HepG2 (cell line): ENCODE data around the gene STK32C. TPM values are rescaled to one million over a fixed set of nuclear protein-coding genes. Genes with fewer than 3 reads are reported as not detected.
A peak's percentile ranks its signal among the peaks of the same experiment; 100 is the strongest.

ENCODE experiments used
- ATAC-seq: fragments of 200-7000 bp; cut with Tn5 transposase; 3 replicates; pipeline ENCODE4 v1.9.1; 2020; ENCODE audit warnings: mild to moderate bottlenecking, moderate library complexity
- BruUV-seq: library from RNA; stranded (reverse); fragments of 400-500 nt; replicated peaks from 2 replicates; lab custom pipeline; 2021; lab: Mats Ljungman, UMichigan
- CTCF ChIA-PET: fragments of 300-600 bp; formaldehyde crosslinking; extraction: SDS; loops from one replicate; lab custom pipeline; 2021; ENCODE audit warnings: low total read pairs, inconsistent platforms, low intra/inter-chr PET ratio; lab: Yijun Ruan, JAX
- POLR2A ChIA-PET: fragments of 350-600 bp; sonication (Branson Sonifier 250); formaldehyde crosslinking; loops from one replicate; lab custom pipeline; 2020; ENCODE audit warnings: antibody characterized with exemption, inconsistent platforms; lab: Yijun Ruan, JAX
- DNase-seq: peaks from one replicate; pipeline ENCODE4 v3.0.0-alpha.2; 2015; ENCODE audit warnings: low spot score
- FAIRE-seq: peaks from 3 replicates; lab custom pipeline; 2011; peaks lifted over from hg19 to GRCh38; lab: Jason Lieb, UNC
- H2AFZ ChIP-seq: one replicate; pipeline ENCODE4 v1.6.1; 2011; ENCODE audit warnings: low read length, inconsistent platforms
- H3K27ac ChIP-seq: fragments of 300-600 bp; 3 replicates; pipeline ENCODE4 v1.8.0; 2011; ENCODE audit warnings: mixed run types, mild to moderate bottlenecking, mixed read lengths, low read length, inconsistent platforms; ENCODE audit not compliant: insufficient read depth; ENCODE audit errors: extremely low read length
- H3K27me3 ChIP-seq, 2 experiments: fragments of 200-600 bp in 1 of 2; 2 replicates in 1 of 2; 3 replicates in 1 of 2; pipeline versions ENCODE4 v1.6.0 to v1.8.0; 2011; ENCODE audit warnings: low read length in 2 of 2, mild to moderate bottlenecking in 2 of 2, moderate library complexity in 2 of 2, inconsistent platforms in 1 of 2; ENCODE audit not compliant: insufficient read depth in 2 of 2, control insufficient read depth in 1 of 2
- H3K36me3 ChIP-seq, 2 experiments: fragments of 200-600 bp in 1 of 2; replicated peaks in 1 of 2; 2 replicates in 1 of 2; 3 replicates in 1 of 2; pipeline versions ENCODE4 v1.5.1 to v1.8.0; 2011; ENCODE audit warnings: low read length in 2 of 2, inconsistent platforms in 1 of 2; ENCODE audit not compliant: insufficient read depth in 2 of 2, control insufficient read depth in 1 of 2
- H3K4me1 ChIP-seq: 2 replicates; pipeline ENCODE4 v1.5.1; 2012; ENCODE audit warnings: low read length, inconsistent platforms; ENCODE audit not compliant: insufficient read depth
- H3K4me2 ChIP-seq: 2 replicates; pipeline ENCODE4 v1.6.0; 2011; ENCODE audit warnings: low read depth, low read length, inconsistent platforms
- H3K4me3 ChIP-seq, 3 experiments: fragments of 200-600 bp in 1 of 3; sonication (generic), shearing (Covaris generic) in 1 of 3; replicated peaks in 1 of 3; 2 replicates each; pipeline ENCODE4 v1.5.1; 2011 to 2016; ENCODE audit warnings: low read length in 3 of 3, inconsistent platforms in 2 of 3, low read depth in 2 of 3, mild to moderate bottlenecking in 2 of 3, control low read depth in 1 of 3, mixed read lengths in 1 of 3; ENCODE audit not compliant: insufficient read depth in 1 of 3
- H3K79me2 ChIP-seq: one replicate; pipeline ENCODE4 v1.6.1; 2011; ENCODE audit warnings: low read length, inconsistent platforms; ENCODE audit not compliant: insufficient read depth
- H3K9ac ChIP-seq: 2 replicates; pipeline ENCODE4 v1.6.0; 2011; ENCODE audit warnings: mild to moderate bottlenecking, low read depth, low read length, inconsistent platforms; ENCODE audit not compliant: insufficient read depth
- H3K9me3 ChIP-seq: 2 replicates; pipeline ENCODE4 v1.5.1; 2012; ENCODE audit warnings: mild to moderate bottlenecking, low read length
- H4K20me1 ChIP-seq: 2 replicates; pipeline ENCODE4 v1.6.0; 2011; ENCODE audit warnings: inconsistent platforms, mild to moderate bottlenecking, low read length, moderate library complexity; ENCODE audit not compliant: insufficient read depth
- IRF2 ChIP-seq: IDR thresholded peaks from 2 replicates; pipeline ENCODE4 v1.6.1; 2018; ENCODE audit warnings: missing genetic modification reagents, missing compliant biosample characterization
- LCORL ChIP-seq, 2 experiments: fragments of 450-650 bp in 1 of 2; sonication (generic) in 1 of 2; formaldehyde crosslinking in 1 of 2; IDR thresholded peaks; 2 replicates each; pipeline versions ENCODE4 v1.5.0 to v1.6.1; 2017 to 2020; ENCODE audit warnings: antibody characterized with exemption in 1 of 2, missing genetic modification reagents in 1 of 2
- NFIB ChIP-seq: sonication (generic); formaldehyde crosslinking; IDR thresholded peaks from 2 replicates; pipeline ENCODE4 v1.9.0; 2021; ENCODE audit warnings: missing genetic modification reagents, mild to moderate bottlenecking, borderline replicate concordance
- ZFYVE20 ChIP-seq: sonication (generic); formaldehyde crosslinking; IDR thresholded peaks from 2 replicates; pipeline ENCODE4 v1.8.0; 2023; ENCODE audit warnings: low read depth, mild to moderate bottlenecking, moderate library complexity, missing genetic modification reagents, borderline replicate concordance
- ZNF3 ChIP-seq: IDR thresholded peaks from 2 replicates; pipeline ENCODE4 v1.7.0; 2017; ENCODE audit warnings: inconsistent platforms
- ZNF720 ChIP-seq: sonication (generic); formaldehyde crosslinking; IDR thresholded peaks from 2 replicates; pipeline ENCODE4 v1.4.0; 2020; ENCODE audit warnings: missing genetic modification reagents
- WGBS: methylation state at CpG from one replicate; pipeline ENCODE4 v1.1.6; 2017; ENCODE audit warnings: low lambda C conversion rate; 5-methylcytosine and 5-hydroxymethylcytosine counted together
- in situ Hi-C: cut with HindIII; loops from 2 replicates; pipeline ENCODE4 v1.10.0; 2017; ENCODE audit warnings: low pct_unique_long_range_greater_than_20kb; ENCODE audit not compliant: extremely low pct_ligation_motif_present
- intact Hi-C: fragments of 100-400 bp; cut with micrococcal nuclease; formaldehyde crosslinking; loops from one replicate; pipeline ENCODE4 v1.10.0; 2022; ENCODE audit not compliant: unreplicated experiment
- polyA plus RNA-seq, 8 experiments: library from polyadenylated mRNA; depleted of rRNA in 3 of 8; stranded (reverse) in 7 of 8; unstranded in 1 of 8; fragments of >200 nt; fragmentation: Illumina TruSeq in 4 of 8; extraction: Trizol in 4 of 8; gene quantifications; 2 replicates each; pipeline versions ENCODE4 v1.2.1 to v1.2.3, GENCODE V29; 2011 to 2016; ENCODE audit warnings: low read depth in 4 of 8, missing spikeins in 1 of 8, mixed read lengths in 1 of 8; ENCODE audit not compliant: insufficient read depth in 1 of 8
- total RNA-seq, 5 experiments: library from RNA; depleted of rRNA; stranded (reverse); fragments of >200 nt; fragmentation: Illumina TruSeq; extraction: Trizol; gene quantifications; 2 replicates each; pipeline ENCODE4 v1.2.3, GENCODE V29; 2016; ENCODE audit warnings: low read depth in 1 of 5
- TF ChIP-seq, protein P1 (sequence below): sonication (generic); formaldehyde crosslinking; IDR thresholded peaks from 2 replicates; pipeline ENCODE4 v1.4.0; 2020; ENCODE audit warnings: missing genetic modification reagents, low read depth, mild to moderate bottlenecking, borderline replicate concordance
- TF ChIP-seq, protein P2 (sequence below): sonication (generic); formaldehyde crosslinking; IDR thresholded peaks from 2 replicates; pipeline ENCODE4 v1.5.0; 2020; ENCODE audit warnings: missing genetic modification reagents
- TF ChIP-seq, protein P3 (sequence below): sonication (generic); formaldehyde crosslinking; conservative IDR thresholded peaks from 2 replicates; pipeline ENCODE4 v1.4.0; 2020; ENCODE audit warnings: missing genetic modification reagents
- TF ChIP-seq, protein P4 (sequence below): sonication (generic); formaldehyde crosslinking; IDR thresholded peaks from 2 replicates; pipeline ENCODE4 v1.9.0; 2022; ENCODE audit warnings: low read depth, missing genetic modification reagents

The STK32C gene
- total and polyA plus RNA-seq, 2 of the 13 experiments (the other 11 are each of a cell fraction or from before 2014, with no cell fraction given) = 10.9 to 19.4 TPM

DNA sequence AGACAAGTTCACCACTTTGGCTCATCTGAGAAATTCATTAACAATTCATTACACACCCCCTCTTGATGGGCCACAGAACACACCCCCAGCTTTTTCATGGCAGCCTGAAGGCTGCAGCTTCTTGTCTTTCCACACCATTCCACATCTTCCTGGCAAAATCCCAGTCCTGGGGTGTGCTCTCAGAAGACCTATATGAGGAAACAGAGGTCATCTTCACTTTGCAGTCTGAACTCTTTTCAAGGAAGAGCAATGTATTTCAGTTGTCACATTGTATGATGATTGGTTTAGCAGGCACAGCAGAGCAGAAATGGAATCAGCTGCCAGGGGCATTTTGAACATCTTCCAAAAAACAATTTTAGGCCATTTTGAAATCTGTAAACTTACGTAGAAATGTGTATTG, 16.4 kb upstream of the STK32C start:
- peaks cover 1 to 3% of the 10 kb centered on the region in 2 experiments; a peak in 1 of 5 replicates for H3K36me3 ChIP-seq
- no peak overlapping the region for H2AFZ ChIP-seq
- in situ Hi-C loops = no loop called here
- intact Hi-C loops = no loop called here
- H3K9me3 ChIP-seq = no peaks in the 10 kb centered on the region
- H4K20me1 ChIP-seq = no peaks in the 10 kb centered on the region
- H3K4me2 ChIP-seq = no peak overlapping the region
- H3K27me3 ChIP-seq = no peaks in the 10 kb centered on the region
- TF ChIP-seq IRF2 (CRISPR knock-in tag) (no peak), ZNF3 (CRISPR knock-in tag) (no peak), NFIB (no peak), ZNF720 (CRISPR knock-in tag) (no peak)
- TF ChIP-seq, protein P1, sequence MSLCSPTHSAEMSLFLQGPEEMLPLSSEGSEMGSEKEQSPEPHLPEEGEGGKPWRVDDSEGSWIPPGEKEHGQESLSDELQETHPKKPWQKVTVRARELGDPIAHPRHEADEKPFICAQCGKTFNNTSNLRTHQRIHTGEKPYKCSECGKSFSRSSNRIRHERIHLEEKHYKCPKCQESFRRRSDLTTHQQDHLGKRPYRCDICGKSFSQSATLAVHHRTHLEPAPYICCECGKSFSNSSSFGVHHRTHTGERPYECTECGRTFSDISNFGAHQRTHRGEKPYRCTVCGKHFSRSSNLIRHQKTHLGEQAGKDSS (CRISPR knock-in tag) = no peak
- TF ChIP-seq, protein P2, sequence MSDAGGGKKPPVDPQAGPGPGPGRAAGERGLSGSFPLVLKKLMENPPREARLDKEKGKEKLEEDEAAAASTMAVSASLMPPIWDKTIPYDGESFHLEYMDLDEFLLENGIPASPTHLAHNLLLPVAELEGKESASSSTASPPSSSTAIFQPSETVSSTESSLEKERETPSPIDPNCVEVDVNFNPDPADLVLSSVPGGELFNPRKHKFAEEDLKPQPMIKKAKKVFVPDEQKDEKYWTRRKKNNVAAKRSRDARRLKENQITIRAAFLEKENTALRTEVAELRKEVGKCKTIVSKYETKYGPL = no peak
- ChIA-PET POLR2A (no interaction called here), CTCF (no interaction called here)
- H3K79me2 ChIP-seq = peaks cover 10% of the 10 kb centered on the region
- no peak overlapping the region for H3K27ac ChIP-seq
- no peak overlapping the region for H3K4me3 ChIP-seq
- H3K4me1 ChIP-seq = peaks cover 35% of the 10 kb centered on the region
- FAIRE-seq (no peak), ATAC-seq (no peak), DNase-seq (no peak)
- BruUV-seq = no TSS peak
- WGBS = 93% methylated on average over 1 of the region's 1 CpG
- no peak overlapping the region for H3K9ac ChIP-seq

DNA sequence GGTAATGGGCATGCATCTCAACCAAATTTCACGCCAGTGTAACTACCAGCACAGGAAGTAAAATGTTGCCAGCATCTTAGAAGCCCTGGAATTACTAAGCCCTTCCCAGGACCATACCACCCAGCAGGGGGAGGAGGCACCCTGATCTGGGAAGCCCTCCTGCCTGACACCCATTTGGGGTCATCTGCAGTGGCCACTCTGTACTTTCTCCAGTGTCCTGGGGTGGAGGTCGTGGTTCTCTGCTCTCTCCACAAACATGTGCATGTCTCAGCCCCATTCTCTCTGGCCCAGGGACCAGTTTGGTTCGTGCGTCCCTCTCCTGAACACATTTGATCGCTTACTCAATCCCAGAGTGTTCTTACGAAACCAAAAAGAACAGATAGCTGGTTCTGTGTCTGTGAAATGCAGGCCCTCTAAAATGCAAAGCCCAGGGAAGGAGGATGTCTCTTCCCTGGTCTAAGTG, 14.9 kb upstream of the STK32C start:
- no peaks in the 10 kb centered on the region for H3K9me3 ChIP-seq
- BruUV-seq = no TSS peak
- H2AFZ ChIP-seq = peak overlapping the region; percentile 71
- ChIA-PET CTCF (no interaction called here), POLR2A (interaction anchor here (1.0 kb wide), 1 partner anchor 8 kb away, joined by 3 read pairs; no protein-coding TSS in a partner anchor)
- no peaks in the 10 kb centered on the region for H4K20me1 ChIP-seq
- peak; percentile 70 for FAIRE-seq
- peak overlapping the region; percentile 38; the same call in 1 of the 2 replicates for H3K9ac ChIP-seq
- peak overlapping the region; percentile 26 for H3K27ac ChIP-seq
- peak overlapping the region; percentile 75 for H3K4me2 ChIP-seq
- 10% methylated on average over 3 of the region's 6 CpGs for WGBS
- peak; percentile 83 for ATAC-seq
- H3K4me1 ChIP-seq = peaks cover 26% of the 10 kb centered on the region
- in situ Hi-C loops = no loop called here
- intact Hi-C loops = no loop called here
- peak overlapping the region in 2 of 3 experiments; percentile 0 to 46; a peak in 3 of 6 replicates for H3K4me3 ChIP-seq
- no peaks in the 10 kb centered on the region for H3K79me2 ChIP-seq
- H3K27me3 ChIP-seq = no peaks in the 10 kb centered on the region
- H3K36me3 ChIP-seq = 0 out of 5 replicates have a peak, but pooled peaks cover 0 to 3% of the 10 kb centered on the region in 2 experiments
- DNase-seq = peak; percentile 52
- TF ChIP-seq, protein P3, sequence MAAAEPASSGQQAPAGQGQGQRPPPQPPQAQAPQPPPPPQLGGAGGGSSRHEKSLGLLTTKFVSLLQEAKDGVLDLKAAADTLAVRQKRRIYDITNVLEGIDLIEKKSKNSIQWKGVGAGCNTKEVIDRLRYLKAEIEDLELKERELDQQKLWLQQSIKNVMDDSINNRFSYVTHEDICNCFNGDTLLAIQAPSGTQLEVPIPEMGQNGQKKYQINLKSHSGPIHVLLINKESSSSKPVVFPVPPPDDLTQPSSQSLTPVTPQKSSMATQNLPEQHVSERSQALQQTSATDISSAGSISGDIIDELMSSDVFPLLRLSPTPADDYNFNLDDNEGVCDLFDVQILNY (CRISPR knock-in tag) = no peak
- TF ChIP-seq ZFYVE20 (CRISPR knock-in tag) (no peak), LCORL (IDR thresholded peaks at IDR 0.05) (no peak), LCORL (CRISPR knock-in tag; IDR thresholded peaks at IDR 0.05) (0 out of 2 replicates have a peak, but pooled peaks have one; percentile 28)
- TF ChIP-seq, protein P4, sequence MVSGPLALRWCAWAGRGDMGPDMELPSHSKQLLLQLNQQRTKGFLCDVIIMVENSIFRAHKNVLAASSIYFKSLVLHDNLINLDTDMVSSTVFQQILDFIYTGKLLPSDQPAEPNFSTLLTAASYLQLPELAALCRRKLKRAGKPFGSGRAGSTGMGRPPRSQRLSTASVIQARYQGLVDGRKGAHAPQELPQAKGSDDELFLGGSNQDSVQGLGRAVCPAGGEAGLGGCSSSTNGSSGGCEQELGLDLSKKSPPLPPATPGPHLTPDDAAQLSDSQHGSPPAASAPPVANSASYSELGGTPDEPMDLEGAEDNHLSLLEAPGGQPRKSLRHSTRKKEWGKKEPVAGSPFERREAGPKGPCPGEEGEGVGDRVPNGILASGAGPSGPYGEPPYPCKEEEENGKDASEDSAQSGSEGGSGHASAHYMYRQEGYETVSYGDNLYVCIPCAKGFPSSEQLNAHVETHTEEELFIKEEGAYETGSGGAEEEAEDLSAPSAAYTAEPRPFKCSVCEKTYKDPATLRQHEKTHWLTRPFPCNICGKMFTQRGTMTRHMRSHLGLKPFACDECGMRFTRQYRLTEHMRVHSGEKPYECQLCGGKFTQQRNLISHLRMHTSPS = no peak
